HepG2 (cell line): ENCODE data around the gene TEAD1. TPM values are rescaled to one million over a fixed set of nuclear protein-coding genes. Genes with fewer than 3 reads are reported as not detected.
A peak's percentile ranks its signal among the peaks of the same experiment; 100 is the strongest.

Experiments used
- HIVEP1 ChIP-seq: sonication (generic); formaldehyde crosslinking; IDR thresholded peaks from 2 replicates; pipeline ENCODE4 v1.4.0; 2020; ENCODE audit warnings: mild to moderate bottlenecking, missing genetic modification reagents
- HNRNPH1 ChIP-seq: fragments of 200-400 bp; formaldehyde crosslinking; optimal IDR thresholded peaks from 2 replicates; pipeline ENCODE3; 2017; ENCODE audit warnings: mild to moderate bottlenecking, low read depth, low read length
- IKZF5 ChIP-seq: IDR thresholded peaks from 2 replicates; pipeline ENCODE4 v1.6.1; 2018; ENCODE audit warnings: missing genetic modification reagents, mild to moderate bottlenecking, missing compliant biosample characterization
- KLF13 ChIP-seq: sonication (generic); formaldehyde crosslinking; IDR thresholded peaks from 2 replicates; pipeline ENCODE4 v1.4.0; 2020; ENCODE audit warnings: mild to moderate bottlenecking, missing genetic modification reagents
- MAZ ChIP-seq, 2 experiments: sonication (generic) in 1 of 2; formaldehyde crosslinking in 1 of 2; IDR thresholded peaks; 2 replicates each; pipeline versions ENCODE4 v1.5.0 to v1.6.1; 2012 to 2020; ENCODE audit warnings: low read depth in 2 of 2, mild to moderate bottlenecking in 2 of 2, borderline replicate concordance in 1 of 2, improper control_type of control experiment in 1 of 2, low read length in 1 of 2, missing genetic modification reagents in 1 of 2, moderate library complexity in 1 of 2
- MIXL1 ChIP-seq: IDR thresholded peaks from 2 replicates; pipeline ENCODE4 v1.6.1; 2016
- PATZ1 ChIP-seq: sonication (generic); formaldehyde crosslinking; IDR thresholded peaks from 2 replicates; pipeline ENCODE4 v1.4.0; 2020; ENCODE audit warnings: missing genetic modification reagents
- POGK ChIP-seq: sonication (generic); formaldehyde crosslinking; conservative IDR thresholded peaks from 2 replicates; pipeline ENCODE4 v1.8.0; 2022; ENCODE audit warnings: mild to moderate bottlenecking, moderate library complexity, missing genetic modification reagents
- RFX3 ChIP-seq: IDR thresholded peaks from 2 replicates; pipeline ENCODE4 v1.6.1; 2016; ENCODE audit warnings: missing biosample characterization, missing genetic modification reagents
- SIN3B ChIP-seq: fragments of 150-350 bp; IDR thresholded peaks from 2 replicates; pipeline ENCODE4 v1.6.1; 2014; ENCODE audit warnings: low read length
- TBX3 ChIP-seq: fragments of 450-650 bp; IDR thresholded peaks from 2 replicates; pipeline ENCODE4 v1.6.1; 2017; ENCODE audit warnings: antibody characterized with exemption, mild to moderate bottlenecking, inconsistent platforms, borderline replicate concordance
- ZBTB25 ChIP-seq: IDR thresholded peaks from 2 replicates; pipeline ENCODE4 v1.6.1; 2018; ENCODE audit warnings: missing genetic modification reagents
- ZBTB7A ChIP-seq: sonication (generic); formaldehyde crosslinking; IDR thresholded peaks from 2 replicates; pipeline ENCODE4 v1.8.0; 2022; ENCODE audit warnings: mild to moderate bottlenecking, missing genetic modification reagents
- ZFP62 ChIP-seq: sonication (generic); formaldehyde crosslinking; IDR thresholded peaks from 2 replicates; pipeline ENCODE4 v1.4.0; 2020; ENCODE audit warnings: missing genetic modification reagents
- ZFP82 ChIP-seq: sonication (generic); formaldehyde crosslinking; IDR thresholded peaks from 2 replicates; pipeline ENCODE4 v1.5.1; 2020; ENCODE audit warnings: mild to moderate bottlenecking, missing genetic modification reagents, borderline replicate concordance
- ZHX1 ChIP-seq: sonication (generic); formaldehyde crosslinking; IDR thresholded peaks from 2 replicates; pipeline ENCODE4 v1.8.1; 2022; ENCODE audit warnings: low read depth, mild to moderate bottlenecking, missing genetic modification reagents
- ZNF275 ChIP-seq: sonication (generic); formaldehyde crosslinking; IDR thresholded peaks from 2 replicates; pipeline ENCODE4 v1.8.0; 2022; ENCODE audit warnings: missing genetic modification reagents, mild to moderate bottlenecking, inconsistent platforms, borderline replicate concordance
- ZNF737 ChIP-seq: sonication (generic); formaldehyde crosslinking; IDR thresholded peaks from 2 replicates; pipeline ENCODE4 v1.5.0; 2020; ENCODE audit warnings: missing genetic modification reagents, mild to moderate bottlenecking, borderline replicate concordance
- ZNF841 ChIP-seq: sonication (generic); formaldehyde crosslinking; IDR thresholded peaks from 2 replicates; pipeline ENCODE4 v1.8.1; 2023; ENCODE audit warnings: missing genetic modification reagents, borderline replicate concordance
- polyA plus RNA-seq, 8 experiments: library from polyadenylated mRNA; depleted of rRNA in 3 of 8; stranded (reverse) in 7 of 8; unstranded in 1 of 8; fragments of >200 nt; fragmentation: Illumina TruSeq in 4 of 8; extraction: Trizol in 4 of 8; gene quantifications; 2 replicates each; pipeline versions ENCODE4 v1.2.1 to v1.2.3, GENCODE V29; 2011 to 2016; ENCODE audit warnings: low read depth in 4 of 8, missing spikeins in 1 of 8, mixed read lengths in 1 of 8; ENCODE audit not compliant: insufficient read depth in 1 of 8
- total RNA-seq, 5 experiments: library from RNA; depleted of rRNA; stranded (reverse); fragments of >200 nt; fragmentation: Illumina TruSeq; extraction: Trizol; gene quantifications; 2 replicates each; pipeline ENCODE4 v1.2.3, GENCODE V29; 2016; ENCODE audit warnings: low read depth in 1 of 5

TEAD1 gene
- total and polyA plus RNA-seq, 2 of the 13 experiments (the other 11 are each of a cell fraction or from before 2014, with no cell fraction given) = 20.1 to 30.5 TPM

GRCh38 chr11:12888525-12889158 is 214.4 kb downstream of the TEAD1 start (continued):
- no peak for TF ChIP-seq TBX3
- peak; percentile 48; the same call in 1 of the 2 replicates for TF ChIP-seq IKZF5
- no peak for TF ChIP-seq HIVEP1 (CRISPR knock-in tag)
- no peak for TF ChIP-seq ZBTB25 (CRISPR knock-in tag)
- no peak for TF ChIP-seq RFX3
- TF ChIP-seq HNRNPH1 = no peak
- no peak for TF ChIP-seq ZNF841 (CRISPR knock-in tag)
- no peak for TF ChIP-seq ZFP82 (CRISPR knock-in tag)
- no peak for TF ChIP-seq ZFP62 (CRISPR knock-in tag)
- no peak for TF ChIP-seq ZNF737
- no peak for TF ChIP-seq ZHX1
- no peak for TF ChIP-seq SIN3B
- no peak for TF ChIP-seq ZBTB7A (CRISPR knock-in tag)
- TF ChIP-seq MAZ (IDR thresholded peaks at IDR 0.05; ENCODE audit: borderline replicate concordance, low read depth, low read length) = no peak
- no peak for TF ChIP-seq MAZ (CRISPR knock-in tag; IDR thresholded peaks at IDR 0.05; ENCODE audit: low read depth)
- no peak for TF ChIP-seq KLF13 (CRISPR knock-in tag)
- 0 out of 2 replicates have a peak, but pooled peaks have one; percentile 48 for TF ChIP-seq MIXL1 (CRISPR knock-in tag)
- no peak; the same call in 1 of the 2 replicates for TF ChIP-seq ZNF275 (CRISPR knock-in tag)
- TF ChIP-seq POGK (CRISPR knock-in tag) = no peak
- TF ChIP-seq PATZ1 (CRISPR knock-in tag) = no peak
